ENCODE results near the gene HSPA5.
"Not testable (repeated sequence)": the region's sequence is repeated elsewhere in the genome, so short reads cannot be mapped to it uniquely, and the experiment has no call there.

The HSPA5 gene

GRCh38 chr9:125214186-125214585 is 27.0 kb downstream of the HSPA5 start:
- H3K27me3 ChIP-seq (ENCODE audit: control insufficient read depth, insufficient read depth, low read length): no peaks in the 10 kb centered on the region
- no peaks in the 10 kb centered on the region for H3K9me3 ChIP-seq (ENCODE audit: control insufficient read depth, insufficient read depth, low read length)
- no peak overlapping the region for H3K4me3 ChIP-seq (ENCODE audit: low read depth, low read length)
- no peaks in the 10 kb centered on the region for H3K4me1 ChIP-seq (ENCODE audit: control insufficient read depth, insufficient read depth, low read length)
- peaks cover 4% of the 10 kb centered on the region for H3K36me3 ChIP-seq (ENCODE audit: control insufficient read depth, insufficient read depth, low read length)
- no peak overlapping the region for H3K9ac ChIP-seq (ENCODE audit: low read depth, low read length)

DNA sequence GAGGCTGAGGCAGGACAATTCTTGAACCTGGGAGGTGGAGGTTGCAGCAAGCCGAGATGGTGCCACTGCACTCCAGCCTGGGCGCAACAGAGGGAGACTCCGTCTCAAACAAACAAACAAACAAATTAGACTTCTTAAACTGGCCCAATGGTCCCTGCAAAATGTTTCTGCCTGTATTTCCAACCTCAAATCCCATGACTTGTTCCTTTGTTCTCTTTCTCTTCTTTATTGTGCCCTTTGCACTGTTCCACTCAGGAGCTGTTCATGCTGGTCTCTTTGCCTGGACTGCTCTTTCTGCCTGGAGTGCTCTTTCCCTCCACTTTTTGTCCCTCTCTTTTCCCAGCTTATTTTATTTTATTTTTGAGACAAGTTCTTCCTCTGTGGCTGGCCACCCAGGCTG is 36.7 kb downstream of the HSPA5 start:
- Histone ChIP-seq H3K36me3 (ENCODE audit: control insufficient read depth, insufficient read depth, low read length) (peaks cover 8% of the 10 kb centered on the region), H3K9ac (ENCODE audit: low read depth, low read length) (no peak overlapping the region), H3K27me3 (ENCODE audit: control insufficient read depth, insufficient read depth, low read length) (no peaks in the 10 kb centered on the region), H3K9me3 (ENCODE audit: control insufficient read depth, insufficient read depth, low read length) (no peaks in the 10 kb centered on the region), H3K4me3 (ENCODE audit: low read depth, low read length) (no peak overlapping the region), H3K4me1 (ENCODE audit: control insufficient read depth, insufficient read depth, low read length) (peaks cover 3% of the 10 kb centered on the region)

- no peak overlapping the region for H3K4me3 ChIP-seq (ENCODE audit: low read depth, low read length)
- H3K36me3 ChIP-seq (ENCODE audit: control insufficient read depth, insufficient read depth, low read length): peaks cover 7% of the 10 kb centered on the region
- peaks cover 3% of the 10 kb centered on the region for H3K4me1 ChIP-seq (ENCODE audit: control insufficient read depth, insufficient read depth, low read length)
- no peak overlapping the region for H3K9ac ChIP-seq (ENCODE audit: low read depth, low read length)
- no peaks in the 10 kb centered on the region for H3K9me3 ChIP-seq (ENCODE audit: control insufficient read depth, insufficient read depth, low read length)
- H3K27me3 ChIP-seq (ENCODE audit: control insufficient read depth, insufficient read depth, low read length): no peaks in the 10 kb centered on the region
Measured at GRCh38 chr9:125202846-125203618, 38.1 kb downstream of the HSPA5 start.

GRCh38 chr9:125200216-125201047 is 40.7 kb downstream of the HSPA5 start, which contains the start of gene RABEPK:
Gene RABEPK (plus strand): TSS chr9:125200542. CDS start chr9:125203014, 2,472 bp downstream.
- H3K36me3 ChIP-seq (ENCODE audit: control insufficient read depth, insufficient read depth, low read length): peaks cover 3% of the 10 kb centered on the region
- H3K9ac ChIP-seq (ENCODE audit: low read depth, low read length): peak within 1 kb of the TSS; percentile 79
- peaks cover 3% of the 10 kb centered on the region for H3K4me1 ChIP-seq (ENCODE audit: control insufficient read depth, insufficient read depth, low read length)
- H3K4me3 ChIP-seq (ENCODE audit: low read depth, low read length): peak within 1 kb of the TSS; percentile 93
- no peaks in the 10 kb centered on the region for H3K27me3 ChIP-seq (ENCODE audit: control insufficient read depth, insufficient read depth, low read length)
- H3K9me3 ChIP-seq (ENCODE audit: control insufficient read depth, insufficient read depth, low read length): no peaks in the 10 kb centered on the region

- not testable (repeated sequence) for H3K4me1 ChIP-seq (ENCODE audit: control insufficient read depth, insufficient read depth, low read length); H3K9ac ChIP-seq (ENCODE audit: low read depth, low read length); H3K9me3 ChIP-seq (ENCODE audit: control insufficient read depth, insufficient read depth, low read length); H3K27me3 ChIP-seq (ENCODE audit: control insufficient read depth, insufficient read depth, low read length); H3K4me3 ChIP-seq (ENCODE audit: low read depth, low read length); H3K36me3 ChIP-seq (ENCODE audit: control insufficient read depth, insufficient read depth, low read length)
Measured at GRCh38 chr9:125195591-125195990, 45.6 kb downstream of the HSPA5 start.

- not testable (repeated sequence) for H3K4me1 ChIP-seq (ENCODE audit: control insufficient read depth, insufficient read depth, low read length); H3K9me3 ChIP-seq (ENCODE audit: control insufficient read depth, insufficient read depth, low read length); H3K36me3 ChIP-seq (ENCODE audit: control insufficient read depth, insufficient read depth, low read length); H3K4me3 ChIP-seq (ENCODE audit: low read depth, low read length); H3K9ac ChIP-seq (ENCODE audit: low read depth, low read length); H3K27me3 ChIP-seq (ENCODE audit: control insufficient read depth, insufficient read depth, low read length)
Measured at GRCh38 chr9:125194466-125194865, 46.7 kb downstream of the HSPA5 start.

- no peaks in the 10 kb centered on the region for H3K36me3 ChIP-seq (ENCODE audit: control insufficient read depth, insufficient read depth, low read length)
- peak overlapping the region; percentile 94 for H3K9ac ChIP-seq (ENCODE audit: low read depth, low read length)
- H3K9me3 ChIP-seq (ENCODE audit: control insufficient read depth, insufficient read depth, low read length): no peaks in the 10 kb centered on the region
- H3K27me3 ChIP-seq (ENCODE audit: control insufficient read depth, insufficient read depth, low read length): no peaks in the 10 kb centered on the region
- no peaks in the 10 kb centered on the region for H3K4me1 ChIP-seq (ENCODE audit: control insufficient read depth, insufficient read depth, low read length)
- peak overlapping the region; percentile 99 for H3K4me3 ChIP-seq (ENCODE audit: low read depth, low read length)
Measured at GRCh38 chr9:125190361-125190801, 50.8 kb downstream of the HSPA5 start.

DNA sequence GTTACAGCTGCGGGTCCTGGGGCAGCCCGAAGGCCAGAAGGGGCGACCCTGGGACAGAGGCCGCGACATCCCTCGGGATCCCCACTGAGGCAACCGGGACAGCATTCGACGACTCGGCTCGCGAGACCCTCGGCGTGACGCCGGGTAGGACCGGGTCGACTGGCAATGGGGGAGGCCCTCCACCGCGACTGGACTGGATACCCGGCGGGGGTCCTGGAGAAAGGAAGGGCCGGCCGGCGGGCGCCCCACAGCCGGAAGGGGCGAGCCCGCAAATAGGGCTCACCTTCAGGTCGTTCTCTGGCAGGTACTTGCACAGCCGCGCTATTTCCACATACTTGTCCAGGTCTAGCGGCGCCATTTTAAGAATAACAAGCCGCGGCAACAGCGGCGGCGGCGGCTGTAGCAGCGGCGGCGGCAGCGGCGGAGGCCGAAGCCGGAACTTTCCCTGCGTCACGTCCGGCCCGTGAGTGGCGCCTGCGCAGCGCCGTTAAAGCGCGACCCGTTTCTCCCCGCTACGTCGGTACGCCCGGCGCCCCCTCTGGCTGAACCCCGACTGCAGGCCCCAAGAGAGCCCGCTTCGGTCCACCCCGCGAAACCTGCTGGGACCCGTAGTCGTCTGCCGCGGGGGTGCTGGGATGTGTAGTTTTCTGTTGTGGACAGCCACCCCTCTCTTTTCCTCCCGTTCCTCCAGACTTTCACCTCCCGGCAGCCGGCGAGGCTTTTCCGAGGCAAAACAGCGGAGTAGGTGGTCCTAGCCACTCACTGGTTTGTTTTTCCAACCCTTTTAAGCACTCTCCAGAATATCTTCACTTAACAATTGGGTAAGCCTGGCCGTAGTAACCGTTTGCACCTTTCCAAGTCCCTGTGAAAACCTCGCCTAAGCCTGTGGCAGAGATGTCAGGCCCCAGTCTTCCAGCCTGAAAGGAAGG is 51.5 kb downstream of the HSPA5 start, which contains the start of gene PPP6C:
PPP6C (minus strand) TSS at position 443 of the 929 bp plus-strand sequence; CDS start at position 358, 85 bp downstream.
- Histone ChIP-seq H3K9ac (ENCODE audit: low read depth, low read length) (peak within 1 kb of the TSS; percentile 94), H3K27me3 (ENCODE audit: control insufficient read depth, insufficient read depth, low read length) (no peaks in the 10 kb centered on the region), H3K4me3 (ENCODE audit: low read depth, low read length) (peak within 1 kb of the TSS; percentile 99), H3K36me3 (ENCODE audit: control insufficient read depth, insufficient read depth, low read length) (no peaks in the 10 kb centered on the region), H3K9me3 (ENCODE audit: control insufficient read depth, insufficient read depth, low read length) (no peaks in the 10 kb centered on the region), H3K4me1 (ENCODE audit: control insufficient read depth, insufficient read depth, low read length) (no peaks in the 10 kb centered on the region)

- Histone ChIP-seq H3K27me3 (ENCODE audit: control insufficient read depth, insufficient read depth, low read length) (no peaks in the 10 kb centered on the region), H3K4me3 (ENCODE audit: low read depth, low read length) (peak overlapping the region; percentile 99), H3K36me3 (ENCODE audit: control insufficient read depth, insufficient read depth, low read length) (no peaks in the 10 kb centered on the region), H3K9me3 (ENCODE audit: control insufficient read depth, insufficient read depth, low read length) (no peaks in the 10 kb centered on the region), H3K9ac (ENCODE audit: low read depth, low read length) (peak overlapping the region; percentile 76), H3K4me1 (ENCODE audit: control insufficient read depth, insufficient read depth, low read length) (no peaks in the 10 kb centered on the region)
Measured at GRCh38 chr9:125189011-125189360, 52.2 kb downstream of the HSPA5 start.
